Vagina (tissue), 2 donors: ENCODE data around the gene ARMC5.

Source experiments
- POLR2AphosphoS5 ChIP-seq, 2 donors: sonication (generic); formaldehyde crosslinking; IDR thresholded peaks; one replicate each; pipeline ENCODE4 v1.9.0; 2017; ENCODE audit warnings: antibody characterized with exemption in 2 of 2, mild to moderate bottlenecking in 2 of 2, low read depth in 1 of 2; ENCODE audit not compliant: insufficient read depth in 1 of 2
- TF ChIP-seq, protein P1 (sequence below), 3 experiments: fragments of 450-650 bp in 2 of 3; fragments of 200-600 bp in 1 of 3; sonication (generic) in 1 of 3; IDR thresholded peaks; one replicate each; pipeline ENCODE4 v1.5.1; 2017 to 2019; ENCODE audit warnings: antibody characterized with exemption in 3 of 3, mild to moderate bottlenecking in 2 of 3, moderate library complexity in 2 of 3

DNA sequence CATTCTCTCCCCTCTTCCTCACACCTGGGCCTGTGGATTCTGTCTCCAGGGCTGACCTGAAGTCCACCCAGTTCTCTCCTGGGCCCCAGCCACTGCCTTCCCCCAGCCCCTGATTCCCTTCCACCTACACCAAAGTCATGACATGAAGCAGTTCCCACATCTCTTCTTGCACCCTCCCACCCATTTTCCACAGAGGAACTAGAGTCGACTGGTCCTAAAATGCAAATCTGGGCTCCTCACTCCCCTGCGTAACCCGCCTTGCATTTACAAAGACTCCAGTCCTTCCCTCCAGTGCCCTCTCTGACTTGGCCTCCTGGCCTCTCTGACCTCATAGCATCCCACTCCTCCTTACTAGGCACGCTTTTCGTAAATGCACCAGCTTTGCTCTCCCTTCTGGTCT, 45.9 kb upstream of the ARMC5 start:
- TF ChIP-seq, protein P1, sequence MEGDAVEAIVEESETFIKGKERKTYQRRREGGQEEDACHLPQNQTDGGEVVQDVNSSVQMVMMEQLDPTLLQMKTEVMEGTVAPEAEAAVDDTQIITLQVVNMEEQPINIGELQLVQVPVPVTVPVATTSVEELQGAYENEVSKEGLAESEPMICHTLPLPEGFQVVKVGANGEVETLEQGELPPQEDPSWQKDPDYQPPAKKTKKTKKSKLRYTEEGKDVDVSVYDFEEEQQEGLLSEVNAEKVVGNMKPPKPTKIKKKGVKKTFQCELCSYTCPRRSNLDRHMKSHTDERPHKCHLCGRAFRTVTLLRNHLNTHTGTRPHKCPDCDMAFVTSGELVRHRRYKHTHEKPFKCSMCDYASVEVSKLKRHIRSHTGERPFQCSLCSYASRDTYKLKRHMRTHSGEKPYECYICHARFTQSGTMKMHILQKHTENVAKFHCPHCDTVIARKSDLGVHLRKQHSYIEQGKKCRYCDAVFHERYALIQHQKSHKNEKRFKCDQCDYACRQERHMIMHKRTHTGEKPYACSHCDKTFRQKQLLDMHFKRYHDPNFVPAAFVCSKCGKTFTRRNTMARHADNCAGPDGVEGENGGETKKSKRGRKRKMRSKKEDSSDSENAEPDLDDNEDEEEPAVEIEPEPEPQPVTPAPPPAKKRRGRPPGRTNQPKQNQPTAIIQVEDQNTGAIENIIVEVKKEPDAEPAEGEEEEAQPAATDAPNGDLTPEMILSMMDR (IDR thresholded peaks at IDR 0.05), result no peak
- TF ChIP-seq POLR2AphosphoS5 (IDR thresholded peaks at IDR 0.05; ENCODE audit: insufficient read depth in 1 of 2, low read depth in 1 of 2), result no peak
